Mucosa of descending colon (tissue), 3 donors: ENCODE measurements around the gene ARL2BP. TPM values are rescaled to one million over a fixed set of nuclear protein-coding genes. Genes with fewer than 3 reads are reported as not detected.

Experiments used
- ATAC-seq: fragments of 200-7000 bp; cut with Tn5 transposase; one replicate; pipeline ENCODE4 v1.9.1; 2020; ENCODE audit warnings: mild to moderate bottlenecking, moderate library complexity
- DNase-seq, 3 donors: peaks; one replicate each; pipeline ENCODE4 v3.0.0-alpha.2; 2020
- H3K36me3 ChIP-seq: fragments of 200-600 bp; one replicate; pipeline ENCODE4 v1.8.0; 2021; ENCODE audit warnings: low read depth, mild to moderate bottlenecking
- H3K4me1 ChIP-seq: fragments of 200-600 bp; one replicate; pipeline ENCODE4 v1.8.0; 2021; ENCODE audit warnings: low read depth, mild to moderate bottlenecking
- H3K4me3 ChIP-seq: fragments of 200-600 bp; one replicate; pipeline ENCODE4 v1.8.0; 2021; ENCODE audit warnings: mild to moderate bottlenecking
- H3K9me3 ChIP-seq: fragments of 200-600 bp; one replicate; pipeline ENCODE4 v1.8.0; 2021; ENCODE audit warnings: mild to moderate bottlenecking
- intact Hi-C, 2 donors: fragments of 100-400 bp; cut with DNase I in 1 of 2; cut with micrococcal nuclease in 1 of 2; formaldehyde crosslinking; loops; one replicate each; pipeline versions ENCODE4 v1.11.0 to v1.11.1; 2022; cut with DNase I, micrococcal nuclease
- total RNA-seq, 3 donors: library from RNA; stranded (reverse); fragmentation: NEBNext Ultra II Directional in 2 of 3; extraction: Animal tissue kit (Norgen Biotek cat#: 25700) in 2 of 3; gene quantifications; one replicate each; pipeline versions ENCODE4 v1.2.1 to v1.2.4, GENCODE V29; 2021 to 2023
- TF ChIP-seq, protein P1 (sequence below): fragments of 200-600 bp; IDR thresholded peaks from one replicate; pipeline ENCODE4 v1.8.0; 2022; ENCODE audit warnings: antibody characterized with exemption, mild to moderate bottlenecking
- donor health status: DM: no; HTN: no; CAD: no; lungs with moderate emphysema.
- donor health status: DM: no; HTN: no; CAD: no.
- donor health status: DM: no; HTN: yes; CAD: no.

Gene ARL2BP
- total RNA-seq, 3 donors from 2014 or later, result 29.2 to 39.7 (median 35.4) TPM

DNA sequence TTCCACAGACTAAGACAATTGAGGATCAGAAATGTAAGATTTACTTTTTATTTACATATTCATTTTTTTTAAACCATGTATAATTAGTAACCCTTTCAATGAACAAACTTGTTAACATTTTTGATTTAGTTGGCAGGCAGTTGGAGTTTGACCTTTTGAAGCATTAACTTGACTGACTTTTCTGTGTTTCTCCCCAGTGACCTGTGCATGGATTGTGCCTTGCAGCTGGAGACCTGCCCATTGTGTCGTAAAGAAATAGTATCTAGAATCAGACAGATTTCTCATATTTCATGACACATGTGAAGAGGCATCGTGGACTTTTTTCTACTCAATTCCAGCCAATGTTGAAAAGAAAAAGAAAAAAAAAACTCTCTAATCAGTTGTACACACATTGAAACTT is 6.4 kb upstream of the ARL2BP start:
- H3K36me3 ChIP-seq, result no peaks in the 10 kb centered on the region
- ATAC-seq (no peak), DNase-seq (no peak)
- TF ChIP-seq, protein P1, sequence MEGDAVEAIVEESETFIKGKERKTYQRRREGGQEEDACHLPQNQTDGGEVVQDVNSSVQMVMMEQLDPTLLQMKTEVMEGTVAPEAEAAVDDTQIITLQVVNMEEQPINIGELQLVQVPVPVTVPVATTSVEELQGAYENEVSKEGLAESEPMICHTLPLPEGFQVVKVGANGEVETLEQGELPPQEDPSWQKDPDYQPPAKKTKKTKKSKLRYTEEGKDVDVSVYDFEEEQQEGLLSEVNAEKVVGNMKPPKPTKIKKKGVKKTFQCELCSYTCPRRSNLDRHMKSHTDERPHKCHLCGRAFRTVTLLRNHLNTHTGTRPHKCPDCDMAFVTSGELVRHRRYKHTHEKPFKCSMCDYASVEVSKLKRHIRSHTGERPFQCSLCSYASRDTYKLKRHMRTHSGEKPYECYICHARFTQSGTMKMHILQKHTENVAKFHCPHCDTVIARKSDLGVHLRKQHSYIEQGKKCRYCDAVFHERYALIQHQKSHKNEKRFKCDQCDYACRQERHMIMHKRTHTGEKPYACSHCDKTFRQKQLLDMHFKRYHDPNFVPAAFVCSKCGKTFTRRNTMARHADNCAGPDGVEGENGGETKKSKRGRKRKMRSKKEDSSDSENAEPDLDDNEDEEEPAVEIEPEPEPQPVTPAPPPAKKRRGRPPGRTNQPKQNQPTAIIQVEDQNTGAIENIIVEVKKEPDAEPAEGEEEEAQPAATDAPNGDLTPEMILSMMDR, result no peak
- no peak overlapping the region for H3K4me3 ChIP-seq
- H3K4me1 ChIP-seq, result peaks cover 4% of the 10 kb centered on the region
- intact Hi-C loops, result no loop called here
- H3K9me3 ChIP-seq, result no peaks in the 10 kb centered on the region

DNA sequence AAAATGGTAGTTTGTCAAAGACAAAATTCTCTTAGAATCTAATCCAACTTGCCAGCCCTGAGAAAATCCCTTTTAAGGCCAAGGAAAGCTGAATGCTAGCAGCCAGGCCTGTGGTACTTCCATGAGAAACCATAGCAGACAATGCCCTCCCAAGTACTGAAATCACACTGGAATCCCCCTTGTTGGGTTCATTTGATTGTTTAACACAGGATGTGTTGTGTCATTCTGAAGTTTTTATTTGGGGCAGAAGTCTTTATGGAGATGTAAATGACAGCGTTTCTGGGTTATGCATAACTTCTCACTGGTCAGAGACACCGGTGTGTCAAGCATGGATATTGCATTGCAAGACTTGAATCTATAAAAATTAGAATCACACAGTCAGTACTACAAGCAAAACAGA is 6.0 kb upstream of the ARL2BP start:
- intact Hi-C loops, result no loop called here

DNA sequence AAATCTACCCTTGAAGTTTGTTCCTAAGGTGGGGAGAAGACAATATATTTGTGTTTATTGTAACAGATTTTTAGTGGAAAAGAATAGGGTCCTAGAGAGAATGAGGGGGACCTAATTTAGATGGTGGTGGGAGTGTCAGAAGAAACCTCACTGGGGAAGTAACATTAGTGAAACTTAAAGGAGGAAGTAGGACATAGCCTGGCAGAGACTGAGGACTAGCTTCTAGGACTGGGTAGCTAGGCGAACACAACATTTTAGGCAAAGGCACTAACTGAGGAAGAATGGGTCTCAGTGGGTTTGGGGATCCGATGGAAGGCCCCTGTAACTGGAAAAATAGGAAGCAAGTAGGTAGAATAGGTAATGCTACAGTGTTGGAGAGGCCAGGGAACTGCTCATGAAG is 4.2 kb upstream of the ARL2BP start:
- Histone ChIP-seq H3K4me3 (no peak overlapping the region), H3K4me1 (peaks cover 10% of the 10 kb centered on the region), H3K36me3 (no peaks in the 10 kb centered on the region), H3K9me3 (no peaks in the 10 kb centered on the region)
- ATAC-seq (no peak), DNase-seq (no peak)
- TF ChIP-seq, protein P1, result no peak
- intact Hi-C loops, result no loop called here

More for the DNA sequence above, 6.0 kb upstream of the ARL2BP start:
- no peaks in the 10 kb centered on the region for H3K36me3 ChIP-seq
- TF ChIP-seq, protein P1, result no peak
- ATAC-seq, result no peak
- H3K4me3 ChIP-seq, result no peak overlapping the region
- peaks cover 6% of the 10 kb centered on the region for H3K4me1 ChIP-seq
- no peaks in the 10 kb centered on the region for H3K9me3 ChIP-seq
- DNase-seq, result no peak

DNA sequence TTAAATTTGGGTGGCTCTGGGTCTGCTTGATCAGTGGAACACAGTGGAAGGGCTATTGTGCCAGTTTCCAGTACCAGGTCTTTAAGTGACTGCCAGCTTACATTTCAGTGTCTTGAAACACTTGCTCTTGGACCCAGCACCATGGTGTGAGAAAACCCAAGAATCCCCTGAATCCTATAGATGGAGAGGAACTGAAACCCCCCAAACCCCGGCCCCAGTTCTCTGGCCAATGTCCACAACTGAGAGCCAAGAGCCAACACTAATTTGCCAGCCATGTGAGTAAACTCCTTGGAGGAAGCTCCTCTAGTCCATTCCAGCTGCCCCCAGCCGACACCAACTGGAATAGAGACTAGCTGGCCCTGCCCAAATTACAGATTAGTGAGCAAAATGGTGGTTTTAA is 2.4 kb upstream of the ARL2BP start:
- intact Hi-C loops, result no loop called here
- no peak for ATAC-seq

DNA sequence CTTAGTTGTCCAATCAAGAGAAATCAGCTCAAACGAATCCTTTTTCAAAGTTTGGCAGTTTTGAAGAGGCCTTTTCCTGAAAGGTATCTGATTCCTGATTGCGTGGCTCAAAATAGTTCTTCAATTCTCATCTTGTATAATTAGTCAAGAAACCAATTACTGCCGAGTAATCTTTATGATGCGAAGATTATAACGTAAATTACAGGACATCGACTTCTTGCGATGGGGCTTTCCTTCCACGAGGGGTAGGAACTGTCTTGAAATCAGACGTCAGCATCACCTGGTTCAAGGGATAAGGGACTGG is 644 bp upstream of the ARL2BP start:
- Histone ChIP-seq H3K4me1 (peaks cover 16% of the 10 kb centered on the region), H3K4me3 (peak overlapping the region; percentile 45), H3K36me3 (no peaks in the 10 kb centered on the region), H3K9me3 (no peaks in the 10 kb centered on the region)
- no peak for DNase-seq
- intact Hi-C loops, result no loop called here
- TF ChIP-seq, protein P1, result no peak
- peak; percentile 40 for ATAC-seq

More for the DNA sequence above, 2.4 kb upstream of the ARL2BP start:
- no peaks in the 10 kb centered on the region for H3K36me3 ChIP-seq
- TF ChIP-seq, protein P1, result no peak
- no peak overlapping the region for H3K4me3 ChIP-seq
- peaks cover 16% of the 10 kb centered on the region for H3K4me1 ChIP-seq
- no peak for DNase-seq
- no peaks in the 10 kb centered on the region for H3K9me3 ChIP-seq

DNA sequence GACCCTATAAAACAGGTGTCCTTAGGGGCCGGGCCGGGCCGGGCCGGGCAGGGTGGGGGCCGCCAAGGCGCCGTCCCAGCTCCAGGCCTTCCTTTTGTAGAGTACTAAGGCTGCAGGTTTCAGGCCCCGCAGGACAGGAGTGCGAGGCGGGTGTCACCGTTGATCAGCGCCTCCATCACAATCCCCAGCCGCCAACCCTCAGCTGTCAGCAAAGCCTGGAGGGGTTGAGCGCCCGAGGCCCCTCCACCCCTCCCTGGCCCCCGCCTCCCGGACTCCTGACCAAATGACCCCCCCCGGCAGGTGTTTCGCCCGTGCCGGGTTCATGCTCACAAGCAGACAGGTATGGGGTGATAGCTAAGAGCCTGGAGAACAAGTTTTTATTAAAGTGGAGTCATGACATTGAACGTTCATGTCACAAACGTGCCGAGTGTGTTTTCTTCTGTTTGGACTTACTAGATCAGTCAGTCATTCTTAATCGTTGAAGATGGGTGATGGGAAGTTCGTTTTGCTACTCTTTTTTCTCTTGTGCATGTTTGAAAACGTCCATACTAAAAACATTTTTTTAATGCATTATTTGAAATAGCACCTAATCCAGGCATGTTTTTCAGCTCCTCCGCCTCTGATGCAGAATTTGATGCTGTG is 534 bp downstream of the ARL2BP start:
- Histone ChIP-seq H3K9me3 (no peaks in the 10 kb centered on the region), H3K4me1 (peaks cover 16% of the 10 kb centered on the region), H3K4me3 (peak overlapping the region; percentile 45), H3K36me3 (peaks cover 3% of the 10 kb centered on the region)
- intact Hi-C loops, result no loop called here
- TF ChIP-seq, protein P1, result no peak
- ATAC-seq, result peak; percentile 52
- peak in 2 of 3 donors; percentile 55 to 71 for DNase-seq
